Lower leg skin (tissue), 3 donors: ENCODE results near the gene SLC35F3.

Experiments used
- POLR2A ChIP-seq, 2 donors: fragments of 450-650 bp; IDR thresholded peaks; one replicate each; pipeline ENCODE4 v1.6.1; 2016 to 2017; ENCODE audit warnings: antibody characterized with exemption in 2 of 2, mild to moderate bottlenecking in 1 of 2, moderate library complexity in 1 of 2
- TF ChIP-seq, protein P1 (sequence below), 3 donors: fragments of 450-650 bp; IDR thresholded peaks; one replicate each; pipeline ENCODE4 v1.5.1; 2016; ENCODE audit warnings: antibody characterized with exemption in 3 of 3, mild to moderate bottlenecking in 3 of 3, moderate library complexity in 2 of 3

DNA sequence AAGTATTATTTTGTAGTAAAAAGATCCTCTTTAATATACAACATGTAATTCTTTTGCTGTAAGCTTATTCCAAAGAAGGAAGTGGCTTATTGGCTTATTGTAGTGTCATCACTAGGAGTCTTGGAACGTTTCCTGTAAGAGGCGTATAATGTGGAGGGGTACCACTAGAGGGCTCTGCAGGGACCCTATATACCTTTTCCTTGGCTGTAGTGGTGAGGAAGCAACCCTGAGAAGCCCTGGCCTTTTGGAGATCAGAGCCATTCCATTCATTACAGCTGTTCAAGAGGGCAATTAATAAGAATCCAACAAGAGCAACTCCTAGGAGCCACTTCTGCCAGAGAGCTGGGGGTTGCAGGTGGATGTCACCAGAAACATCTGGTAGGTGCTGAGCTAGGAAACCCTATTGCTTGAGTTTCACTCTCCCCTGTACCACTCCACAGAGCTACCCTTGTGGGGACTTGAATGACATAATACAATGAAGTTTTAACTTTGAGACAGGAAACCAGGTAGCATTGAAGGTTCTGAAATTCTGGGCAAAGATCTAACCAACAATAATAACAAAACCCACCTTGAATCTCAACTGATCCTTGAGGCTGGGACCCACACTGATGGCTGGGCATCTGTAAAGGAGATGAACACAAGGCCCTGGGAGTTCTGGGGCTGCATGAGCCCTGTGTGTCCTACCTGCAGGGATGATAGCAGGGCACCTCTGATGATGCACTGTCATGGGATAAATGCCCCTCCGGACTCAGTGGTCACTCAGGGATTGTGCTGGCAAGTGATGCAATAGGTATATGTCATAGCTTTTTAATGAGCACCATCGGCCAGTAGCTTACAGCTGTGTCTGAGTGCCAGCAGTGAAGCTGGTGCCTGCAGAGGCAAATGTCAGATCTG lies 308.5 kb downstream of the SLC35F3 start:
- TF ChIP-seq, protein P1, sequence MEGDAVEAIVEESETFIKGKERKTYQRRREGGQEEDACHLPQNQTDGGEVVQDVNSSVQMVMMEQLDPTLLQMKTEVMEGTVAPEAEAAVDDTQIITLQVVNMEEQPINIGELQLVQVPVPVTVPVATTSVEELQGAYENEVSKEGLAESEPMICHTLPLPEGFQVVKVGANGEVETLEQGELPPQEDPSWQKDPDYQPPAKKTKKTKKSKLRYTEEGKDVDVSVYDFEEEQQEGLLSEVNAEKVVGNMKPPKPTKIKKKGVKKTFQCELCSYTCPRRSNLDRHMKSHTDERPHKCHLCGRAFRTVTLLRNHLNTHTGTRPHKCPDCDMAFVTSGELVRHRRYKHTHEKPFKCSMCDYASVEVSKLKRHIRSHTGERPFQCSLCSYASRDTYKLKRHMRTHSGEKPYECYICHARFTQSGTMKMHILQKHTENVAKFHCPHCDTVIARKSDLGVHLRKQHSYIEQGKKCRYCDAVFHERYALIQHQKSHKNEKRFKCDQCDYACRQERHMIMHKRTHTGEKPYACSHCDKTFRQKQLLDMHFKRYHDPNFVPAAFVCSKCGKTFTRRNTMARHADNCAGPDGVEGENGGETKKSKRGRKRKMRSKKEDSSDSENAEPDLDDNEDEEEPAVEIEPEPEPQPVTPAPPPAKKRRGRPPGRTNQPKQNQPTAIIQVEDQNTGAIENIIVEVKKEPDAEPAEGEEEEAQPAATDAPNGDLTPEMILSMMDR (IDR thresholded peaks at IDR 0.05): no peak
- TF ChIP-seq POLR2A (IDR thresholded peaks at IDR 0.05): no peak
